ENCODE results near the gene CYBA.

CYBA gene

DNA sequence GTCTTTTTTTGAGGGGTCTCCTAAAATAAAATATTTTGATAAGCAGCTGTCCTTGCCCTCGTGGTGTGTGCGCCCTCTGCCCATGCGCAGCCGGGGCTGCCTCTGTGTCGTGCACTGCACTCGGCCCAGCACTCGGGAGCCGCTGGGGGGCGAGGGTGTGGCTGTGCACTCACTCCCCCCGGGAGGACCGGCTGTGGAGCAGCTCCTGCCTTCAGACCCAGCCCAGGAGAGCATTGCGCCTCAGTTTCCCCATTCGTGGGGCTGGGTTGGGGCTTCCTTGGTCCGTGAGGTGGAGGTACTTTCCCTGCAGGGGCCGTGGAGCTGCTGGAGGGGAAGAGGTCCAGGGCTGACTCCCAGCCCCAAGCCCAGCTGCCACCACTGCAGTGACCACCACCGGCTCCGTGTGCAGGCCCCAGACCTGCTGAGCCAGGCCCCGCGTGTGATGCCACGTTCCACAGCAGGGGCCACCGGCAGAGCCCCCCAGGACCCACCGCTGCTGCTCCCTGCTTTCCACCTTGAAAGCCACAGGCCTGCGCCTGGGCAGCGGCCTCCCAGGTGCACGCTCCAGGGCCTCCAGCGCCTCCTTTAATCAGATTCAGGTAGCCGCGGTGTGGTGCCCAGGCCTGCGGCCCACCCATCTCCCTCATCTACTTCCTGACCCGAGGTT, 18.8 kb downstream of the CYBA start:
- no peak for DNase-seq (ENCODE audit: low read depth in 3 of 3)

DNA sequence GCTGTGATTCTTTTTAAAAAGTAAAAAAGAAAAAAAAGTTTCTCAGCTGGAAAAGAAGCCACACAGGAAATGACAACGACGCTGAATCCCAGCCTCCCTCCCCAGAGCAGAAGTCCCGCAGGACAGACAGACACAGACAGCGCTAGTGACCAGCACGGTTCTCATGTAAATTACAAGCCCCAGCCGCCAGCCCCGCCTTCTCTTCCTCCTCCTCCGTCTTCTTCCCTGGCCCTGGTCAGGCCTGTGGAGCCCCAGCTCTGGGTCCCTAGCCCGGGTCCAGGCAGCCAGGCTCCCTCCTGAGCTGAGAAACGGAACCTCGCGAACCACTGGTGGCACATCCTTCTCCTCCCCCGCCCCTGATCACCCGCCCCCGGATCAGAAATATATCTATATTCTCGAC, 19.5 kb downstream of the CYBA start:
- no peak for DNase-seq (ENCODE audit: low read depth in 3 of 3)

DNA sequence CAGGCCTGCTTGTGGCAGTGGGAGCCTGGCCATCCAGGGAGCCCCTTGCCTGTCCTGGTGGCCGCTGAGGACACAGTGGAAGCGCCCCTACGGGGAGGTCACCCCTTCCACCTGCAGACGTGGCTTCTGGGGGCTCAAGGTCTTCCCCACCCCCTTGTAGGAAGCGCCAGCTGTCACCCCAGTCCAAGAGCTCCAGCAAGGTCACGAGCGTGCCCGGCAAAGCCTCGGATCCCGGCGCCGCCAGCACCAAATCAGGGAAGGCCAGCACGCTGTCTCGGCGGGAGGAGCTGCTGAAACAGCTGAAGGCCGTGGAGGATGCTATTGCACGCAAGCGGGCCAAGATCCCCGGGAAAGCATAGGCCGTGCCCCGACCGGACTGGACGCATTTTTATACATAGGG, 19.9 kb downstream of the CYBA start:
- no peak for DNase-seq (ENCODE audit: low read depth in 3 of 3)

DNA sequence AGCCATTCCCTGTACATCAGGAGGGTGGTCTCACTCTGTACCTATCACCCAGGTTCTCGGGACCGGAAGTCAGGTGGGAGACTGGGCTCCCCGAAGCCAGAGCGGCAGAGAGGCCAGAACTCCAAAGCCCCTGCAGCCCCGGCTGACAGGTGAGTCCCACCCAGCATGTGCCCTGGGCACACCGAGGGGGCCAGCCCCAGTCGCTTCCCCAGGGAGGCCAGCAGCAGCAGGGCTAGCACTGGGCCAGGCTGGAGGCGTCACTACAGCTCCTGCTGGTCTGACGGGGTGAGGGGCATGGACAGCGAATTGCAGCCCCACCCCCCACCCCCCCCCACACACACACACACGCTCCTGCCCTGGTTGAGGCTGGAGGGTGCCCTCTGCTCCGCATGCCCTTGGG, 20.4 kb downstream of the CYBA start:
- DNase-seq (ENCODE audit: low read depth in 3 of 3), result no peak

DNA sequence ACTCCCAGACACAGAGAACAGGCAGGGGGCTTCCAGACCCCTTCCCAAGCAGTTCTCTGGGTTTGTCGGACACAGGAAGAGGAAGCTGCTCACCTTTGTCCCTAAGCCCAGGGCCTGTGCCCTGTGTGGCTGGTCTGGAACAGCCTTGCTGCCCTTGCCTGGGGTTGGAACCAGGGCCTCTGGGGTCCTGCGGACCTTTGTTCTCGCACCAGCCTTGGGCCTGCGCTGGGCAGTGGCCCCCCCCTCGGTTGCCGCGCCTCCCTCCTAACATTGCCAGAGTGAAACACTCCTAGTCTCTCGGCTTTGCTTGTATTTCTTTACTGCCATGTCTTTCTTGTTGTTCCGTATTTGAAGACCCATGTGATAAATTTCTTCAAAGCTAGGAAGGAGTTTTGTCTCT, 21.0 kb downstream of the CYBA start:
- DNase-seq (ENCODE audit: low read depth in 3 of 3), result no peak

DNA sequence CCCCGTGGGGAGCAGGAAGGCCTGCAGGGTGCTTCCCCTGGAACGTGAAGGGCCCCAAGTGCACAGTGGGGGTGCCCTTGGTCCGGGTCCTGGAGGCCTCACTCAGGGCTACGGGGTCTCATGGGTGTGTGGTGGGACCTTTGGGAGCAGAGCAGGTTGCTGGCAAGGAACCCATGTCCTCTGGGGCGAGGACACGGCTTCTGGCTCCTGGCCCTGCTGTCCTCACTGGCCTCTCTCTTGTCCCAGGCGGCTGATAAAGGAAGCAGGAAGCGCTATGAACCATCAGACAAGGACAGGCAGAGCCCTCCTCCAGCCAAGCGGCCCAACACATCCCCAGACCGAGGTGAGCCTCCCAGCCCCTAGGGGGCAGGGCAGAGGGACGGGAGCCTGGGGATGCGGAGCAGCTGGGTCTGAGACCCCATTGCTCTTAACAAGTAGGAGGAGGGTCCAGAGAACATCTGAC, 22.3 kb downstream of the CYBA start:
- no peak for DNase-seq (ENCODE audit: low read depth in 3 of 3)

DNA sequence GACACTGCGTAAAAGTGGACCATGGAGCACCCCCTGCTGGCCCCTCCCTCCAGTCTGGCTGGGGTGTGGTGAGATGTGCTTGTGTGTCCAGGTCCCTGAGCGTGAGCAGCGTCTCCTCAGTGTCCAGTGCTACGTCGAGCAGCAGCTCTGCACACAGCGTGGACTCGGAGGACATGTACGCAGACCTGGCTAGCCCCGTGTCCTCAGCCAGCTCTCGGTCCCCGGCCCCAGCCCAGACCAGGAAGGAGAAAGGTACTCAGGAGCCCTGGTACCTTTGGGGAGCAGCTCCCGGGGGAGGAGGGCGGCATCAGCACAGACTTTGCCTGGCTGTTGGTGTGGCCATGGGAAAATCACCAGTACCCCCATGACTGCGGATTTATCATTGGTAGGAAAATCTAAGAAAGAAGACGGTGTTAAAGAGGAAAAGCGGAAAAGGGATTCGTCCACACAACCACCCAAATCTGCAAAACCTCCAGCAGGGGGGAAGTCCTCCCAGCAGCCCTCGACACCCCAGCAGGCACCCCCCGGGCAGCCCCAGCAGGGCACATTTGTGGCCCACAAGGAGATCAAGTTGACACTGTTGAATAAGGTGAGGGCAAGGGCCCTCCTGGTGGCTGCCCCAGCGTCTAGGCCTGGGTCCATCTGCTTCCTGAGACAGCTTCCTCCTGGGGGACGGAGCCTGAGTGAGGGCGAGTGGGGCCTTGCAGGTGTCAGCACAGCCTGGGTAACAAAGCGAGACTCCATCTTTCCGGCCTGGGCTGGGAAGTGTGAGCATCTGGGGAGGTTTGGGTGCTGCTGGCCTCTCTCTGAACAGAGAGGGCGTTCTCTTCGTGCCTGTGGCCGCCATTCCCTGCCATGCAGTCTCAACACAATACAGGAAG, 23.1 kb downstream of the CYBA start:
- no peak for DNase-seq (ENCODE audit: low read depth in 3 of 3)

DNA sequence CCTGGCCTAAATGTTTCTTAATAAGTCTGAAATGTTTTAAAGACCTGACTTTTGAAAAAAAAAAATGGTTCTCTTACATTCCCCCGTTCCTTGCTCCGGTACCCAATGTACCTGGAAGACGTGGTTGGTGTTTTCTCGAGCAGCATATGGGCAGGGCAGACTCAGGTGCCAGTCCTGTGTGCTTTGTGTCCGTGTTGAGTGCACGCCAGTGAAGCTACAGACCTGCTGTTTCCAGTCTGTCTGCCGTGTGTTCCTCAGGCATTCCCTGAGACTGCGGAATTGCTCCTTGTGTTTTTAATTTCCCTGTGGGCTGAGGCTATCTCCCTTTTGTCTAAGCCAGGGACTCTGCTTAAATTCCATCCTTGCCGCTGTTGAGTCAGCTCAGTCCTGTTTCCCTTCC, 24.2 kb downstream of the CYBA start:
- no peak for DNase-seq (ENCODE audit: low read depth in 3 of 3)

DNA sequence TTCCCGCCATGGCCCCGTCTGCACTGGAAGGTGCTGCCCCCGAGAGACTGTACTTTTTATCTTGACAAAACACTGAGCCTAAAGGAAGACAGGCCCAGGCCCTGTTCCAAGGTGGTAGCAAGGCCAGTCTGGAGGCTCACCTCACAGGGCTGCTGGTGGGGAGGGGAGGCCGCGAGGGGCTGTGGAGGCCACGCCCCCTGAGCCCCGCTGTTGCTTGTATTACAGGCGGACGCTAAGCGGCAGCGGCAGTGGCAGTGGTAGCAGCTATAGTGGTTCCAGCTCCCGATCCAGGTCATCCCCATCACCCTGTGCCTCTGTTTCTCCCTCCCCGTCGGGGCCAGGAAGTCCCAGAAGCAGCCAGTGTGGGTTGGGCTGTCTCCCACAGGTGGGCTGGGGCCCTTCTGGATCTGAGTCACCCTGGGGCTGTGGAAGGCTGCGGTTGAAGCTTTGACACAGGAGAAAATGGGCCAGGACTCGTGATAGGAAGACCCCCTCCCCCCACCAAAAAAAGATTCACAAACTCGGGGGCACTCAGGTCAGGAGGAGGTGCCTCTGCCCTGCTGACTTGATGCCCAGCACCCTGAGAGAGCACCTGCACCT, 25.8 kb downstream of the CYBA start:
- no peak for DNase-seq (ENCODE audit: low read depth in 3 of 3)

DNA sequence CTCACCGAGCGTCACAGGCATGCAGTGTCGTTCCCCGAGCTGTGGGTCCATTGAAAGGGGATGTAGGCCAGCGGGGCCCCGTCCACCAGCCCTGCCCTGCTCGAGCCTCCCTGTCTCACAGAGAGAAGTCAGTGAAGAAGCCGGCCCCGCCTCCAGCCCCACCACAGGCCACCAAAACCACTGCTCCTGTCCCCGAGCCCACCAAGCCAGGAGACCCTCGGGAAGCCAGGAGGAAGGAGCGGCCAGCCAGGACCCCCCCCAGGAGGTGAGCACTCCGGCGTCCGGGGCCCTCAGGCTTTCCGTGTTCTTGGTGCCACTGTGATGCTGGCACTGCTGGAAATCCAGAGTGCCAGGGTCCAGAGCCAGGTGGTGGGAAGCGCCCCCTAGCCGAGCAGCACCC, 26.4 kb downstream of the CYBA start:
- DNase-seq (ENCODE audit: low read depth in 3 of 3), result no peak

DNA sequence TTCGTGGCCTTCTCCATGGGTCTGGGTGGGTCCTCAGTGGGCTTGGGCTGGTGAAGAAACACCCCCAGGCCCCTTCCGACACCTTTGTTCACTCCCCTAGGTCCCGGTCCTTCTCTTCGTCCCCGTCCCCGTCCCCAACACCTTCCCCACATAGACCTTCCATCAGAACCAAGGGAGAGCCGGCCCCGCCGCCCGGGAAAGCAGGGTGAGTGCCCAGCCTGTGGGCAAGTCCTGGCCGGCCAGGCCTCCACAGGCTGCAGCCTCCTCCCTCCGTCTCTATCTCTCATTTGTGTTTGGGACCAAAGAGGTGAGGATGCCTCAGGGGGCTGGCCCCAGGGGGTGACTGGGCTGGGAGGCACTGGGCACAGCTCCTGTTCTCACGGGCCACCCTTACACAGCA, 27.0 kb downstream of the CYBA start:
- no peak for DNase-seq (ENCODE audit: low read depth in 3 of 3)

DNA sequence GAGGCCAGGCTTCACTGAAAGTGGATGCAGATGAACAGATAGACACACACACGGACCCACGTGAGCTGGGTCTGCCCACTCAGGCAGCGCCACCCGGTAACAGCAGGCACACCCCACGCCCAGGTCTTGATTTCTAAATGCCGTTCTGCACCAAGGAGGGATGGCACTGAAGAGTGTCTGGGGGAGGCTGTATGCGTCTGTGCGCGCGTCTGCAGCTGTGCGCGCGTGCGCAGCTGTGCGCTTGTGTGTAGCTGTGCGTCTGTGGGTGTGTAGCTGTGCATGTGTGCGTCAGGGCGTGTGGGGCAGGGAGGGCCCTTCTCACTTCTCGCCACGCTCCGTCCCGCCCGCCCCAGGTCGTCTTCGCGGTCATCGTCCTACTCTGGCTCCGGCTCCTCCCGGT, 28.0 kb downstream of the CYBA start:
- no peak for DNase-seq (ENCODE audit: low read depth in 3 of 3)

DNA sequence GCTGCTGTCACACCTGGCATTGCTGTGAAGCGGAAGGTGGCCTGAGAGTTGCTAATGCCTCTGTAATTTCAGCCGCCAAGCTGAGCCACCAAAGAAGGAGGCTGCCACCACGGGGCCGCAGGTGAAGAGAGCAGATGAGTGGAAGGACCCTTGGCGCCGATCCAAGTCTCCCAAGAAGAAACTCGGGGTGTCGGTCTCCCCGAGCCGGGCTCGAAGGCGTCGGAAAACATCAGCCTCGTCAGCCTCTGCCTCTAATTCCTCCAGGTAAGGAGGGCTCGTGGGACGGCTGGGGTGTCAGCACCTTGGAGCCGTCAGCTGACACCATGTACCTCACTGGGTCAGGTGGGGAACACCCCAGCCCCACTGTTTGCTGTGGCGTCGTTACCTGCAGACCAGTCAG, 28.7 kb downstream of the CYBA start:
- DNase-seq (ENCODE audit: low read depth in 3 of 3), result no peak

DNA sequence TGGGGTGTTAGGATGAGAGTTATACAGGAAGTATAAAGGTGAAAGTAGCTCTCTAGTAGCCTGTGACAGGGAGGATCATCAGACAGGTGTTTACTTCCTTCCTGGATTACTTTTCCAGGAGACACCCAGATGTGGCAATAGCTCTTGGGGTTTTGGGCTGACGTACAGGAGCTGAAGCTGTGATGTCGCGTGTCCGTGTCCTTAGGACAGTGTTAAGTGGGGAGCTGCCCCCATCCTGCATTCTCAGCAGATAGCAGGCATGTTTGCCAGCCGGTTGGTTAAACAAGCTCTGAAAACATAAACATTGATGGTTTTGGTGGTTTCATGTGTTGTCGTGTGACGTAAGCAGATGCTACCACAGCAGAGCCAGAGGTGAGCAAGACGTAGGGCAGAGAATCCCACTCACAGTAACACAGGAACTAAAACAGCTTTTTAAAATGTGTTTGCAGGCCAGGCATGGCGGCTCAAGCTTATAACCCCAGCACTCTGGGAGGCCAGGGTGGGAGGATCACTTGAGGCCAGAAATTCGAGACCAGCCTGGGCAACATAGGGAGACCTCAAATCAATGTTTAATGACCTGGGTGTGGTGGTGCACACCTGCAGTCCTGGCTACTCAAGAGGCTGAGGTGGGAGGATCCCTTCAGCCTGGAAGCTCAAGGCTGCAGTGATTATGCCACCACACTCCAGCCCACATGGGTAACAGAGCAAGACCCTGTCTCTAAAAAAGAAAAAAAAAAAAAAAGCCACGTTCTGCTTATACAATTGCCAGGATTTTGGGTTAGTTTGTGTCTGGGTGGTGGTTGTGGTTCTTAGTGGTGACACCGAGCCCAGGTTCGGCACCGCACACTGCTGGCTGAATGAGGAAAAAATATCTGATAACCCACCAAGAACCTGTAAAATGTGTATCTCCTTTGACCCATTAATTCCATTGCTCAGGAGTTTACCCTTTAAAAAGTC, 30.7 kb downstream of the CYBA start:
- peak in 1 of 3 experiments; percentile 37 for DNase-seq (ENCODE audit: low read depth in 3 of 3)

DNA sequence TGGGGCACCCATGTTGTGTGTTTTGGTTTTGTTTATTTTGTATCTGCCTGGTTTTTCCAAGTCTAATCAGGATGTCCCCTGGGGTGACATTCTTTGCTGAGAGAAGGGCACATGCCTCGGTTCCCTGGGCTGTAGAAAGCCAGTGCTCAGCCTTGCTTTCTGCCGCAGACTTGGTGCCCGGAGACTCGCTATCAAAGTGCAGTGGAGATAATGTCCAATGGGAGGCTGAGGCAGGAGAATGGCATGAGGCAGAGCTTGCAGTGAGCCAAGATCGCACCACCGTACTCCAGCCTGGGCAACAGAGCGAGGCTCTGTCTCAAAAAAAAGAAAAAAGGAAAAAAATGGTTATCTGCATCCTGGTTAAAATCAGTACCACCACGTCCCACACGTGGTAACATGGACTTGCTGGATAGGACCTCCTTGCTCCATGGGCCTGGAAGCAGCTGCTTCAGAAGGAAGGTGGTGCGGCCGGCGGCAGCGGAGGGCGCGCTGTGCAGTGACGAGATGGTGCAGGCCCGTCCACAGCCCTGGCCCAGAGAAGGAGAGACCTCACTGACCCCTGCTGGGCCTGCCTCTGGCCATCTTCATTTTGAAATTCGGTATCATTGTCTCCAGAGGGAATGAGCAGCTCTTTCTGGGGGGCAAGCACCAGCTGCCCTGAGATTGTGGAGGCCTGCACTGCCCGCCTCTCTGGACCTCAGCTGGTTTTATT, 31.7 kb downstream of the CYBA start:
- DNase-seq (ENCODE audit: low read depth in 3 of 3), result no peak

DNA sequence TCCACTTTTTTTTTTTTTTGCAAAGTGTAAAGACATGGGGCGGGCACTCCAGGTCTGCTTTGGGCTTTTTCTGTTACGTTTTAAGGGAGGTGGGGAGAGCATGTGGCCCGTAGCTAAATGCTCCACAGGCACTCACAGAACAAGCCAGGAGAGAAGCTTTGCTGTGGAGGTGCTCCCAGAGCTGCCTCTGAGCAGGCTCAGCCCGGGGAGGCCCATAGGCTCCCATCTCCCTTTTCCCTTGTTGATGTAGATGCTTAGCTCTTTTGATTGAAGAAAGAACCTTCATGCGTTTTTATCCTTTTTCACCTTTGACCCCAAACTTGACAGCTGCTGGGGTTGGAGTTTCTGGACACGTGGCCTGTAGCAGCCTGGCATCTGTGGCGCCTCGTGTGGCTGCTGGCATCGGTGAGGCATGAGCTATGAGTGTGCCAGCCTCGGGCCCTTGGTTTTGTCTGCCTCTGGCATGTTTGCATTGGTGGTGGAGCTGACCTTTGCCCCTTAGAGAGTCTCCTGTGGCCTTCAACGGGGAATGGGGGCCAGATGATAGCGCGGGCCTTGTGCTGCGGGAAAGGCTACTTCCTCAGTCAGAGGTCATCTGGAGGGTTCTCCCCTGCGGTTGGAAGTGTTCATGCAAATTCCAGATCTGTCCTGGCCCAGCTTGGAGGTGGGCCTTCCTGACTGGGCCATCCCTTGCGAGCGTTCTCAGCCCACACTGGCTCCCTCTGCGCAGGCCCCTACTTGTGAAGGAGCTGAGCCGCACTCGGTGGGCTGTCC, 32.5 kb downstream of the CYBA start:
- DNase-seq (ENCODE audit: low read depth in 3 of 3), result no peak

DNA sequence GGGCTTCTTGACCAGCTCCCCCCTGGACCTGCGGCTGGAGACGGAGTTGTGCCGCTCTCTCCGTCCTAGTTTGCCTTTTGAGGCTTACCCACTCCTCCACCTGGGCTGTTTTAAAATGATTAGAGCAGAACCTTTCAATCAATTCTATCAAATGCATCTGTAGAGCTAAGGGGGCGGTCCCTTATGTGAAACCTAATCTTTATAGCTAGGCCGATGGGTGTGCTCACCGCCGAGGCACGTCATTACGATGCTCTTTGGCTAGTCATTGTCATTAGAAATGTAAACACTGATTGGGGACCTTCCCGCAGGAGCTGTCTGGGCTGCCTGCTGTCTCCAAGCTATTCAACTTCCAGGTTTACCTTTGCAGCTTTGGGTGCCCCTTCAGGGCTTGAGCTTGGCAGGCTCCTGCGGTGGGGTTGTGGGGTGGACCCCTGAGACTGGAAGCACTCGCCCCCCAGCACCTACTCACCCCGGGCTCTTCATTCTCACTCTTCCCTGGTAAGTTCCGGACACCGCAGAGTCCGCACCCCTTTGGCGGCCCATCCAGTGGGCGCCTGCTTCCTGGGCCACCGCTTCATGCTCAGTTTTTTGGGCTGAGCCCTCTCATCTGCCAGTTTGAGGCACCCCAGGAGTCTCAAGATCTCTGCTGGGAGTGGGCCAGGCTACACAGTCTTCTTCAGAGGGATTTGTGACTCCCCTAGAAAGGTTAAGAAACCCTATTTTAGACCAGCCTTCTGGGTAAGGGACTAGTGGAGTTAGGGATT, 33.4 kb downstream of the CYBA start:
- no peak for DNase-seq (ENCODE audit: low read depth in 3 of 3)

DNA sequence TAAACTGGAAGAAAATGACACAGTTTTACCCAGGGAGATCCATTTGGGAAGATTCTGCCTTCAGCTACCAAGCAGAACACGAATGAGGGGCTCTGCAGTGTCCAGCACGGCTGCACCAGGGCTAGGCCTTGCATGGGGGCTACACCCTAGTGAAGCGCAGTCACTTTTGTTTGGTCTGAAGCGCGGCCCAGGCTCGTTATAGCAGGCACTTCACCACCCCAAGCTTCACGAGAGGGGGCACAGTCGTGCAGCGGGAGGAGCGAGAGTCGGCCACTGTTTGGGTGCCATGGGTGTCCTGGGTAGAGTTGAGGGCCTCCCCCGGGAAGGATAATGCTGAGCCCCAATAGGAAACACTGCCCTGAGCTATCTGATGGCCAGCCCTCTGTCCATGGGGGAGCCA, 34.1 kb downstream of the CYBA start:
- no peak for DNase-seq (ENCODE audit: low read depth in 3 of 3)

DNA sequence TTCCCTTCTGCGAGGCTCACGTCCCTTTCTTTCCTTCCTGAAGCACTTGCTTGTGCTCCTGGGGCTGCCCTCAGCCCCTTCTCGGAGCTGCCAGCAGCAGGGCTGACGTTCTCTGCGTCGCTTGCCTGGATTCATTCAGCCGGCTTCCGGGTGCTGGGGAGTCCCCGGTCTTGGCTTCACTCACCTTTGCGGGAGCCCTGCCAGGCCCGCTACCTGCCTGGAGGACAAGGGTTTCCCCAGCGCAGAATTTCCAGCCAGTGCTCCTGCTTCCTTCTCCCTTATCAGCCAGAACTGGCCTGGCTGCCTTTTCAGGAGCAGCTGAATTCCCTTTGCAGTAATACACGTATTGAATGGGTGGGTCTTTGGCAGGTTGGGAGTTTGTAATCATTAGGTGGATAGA, 34.5 kb downstream of the CYBA start:
- DNase-seq (ENCODE audit: low read depth in 3 of 3), result no peak
